ENCODE measurements around the gene PPY. TPM values are rescaled to one million over a fixed set of nuclear protein-coding genes. Genes with fewer than 3 reads are reported as not detected.
"Not testable (repeated sequence)": the region's sequence is repeated elsewhere in the genome, so short reads cannot be mapped to it uniquely, and the experiment has no call there.

Gene PPY
- total RNA-seq, 1 donor from 2014 or later: not detected

DNA sequence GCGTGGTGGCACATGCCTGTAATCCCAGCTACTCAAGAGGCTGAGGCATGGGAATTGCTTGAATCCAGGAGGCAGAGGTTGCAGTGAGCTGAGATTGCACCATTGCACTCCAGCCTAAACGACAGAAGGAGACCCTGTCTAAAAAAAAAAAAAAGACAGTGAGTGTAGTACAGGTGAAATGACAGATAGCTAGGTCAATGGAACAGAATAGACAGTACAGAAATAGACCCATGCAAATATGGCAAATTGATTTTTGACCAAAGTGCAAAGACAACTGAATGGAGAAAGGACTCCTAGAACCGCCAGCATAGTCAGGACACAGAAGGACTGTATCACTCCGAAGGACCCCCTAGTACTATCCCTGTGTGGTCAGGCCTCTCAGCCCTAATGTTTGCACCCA is 28.1 kb upstream of the PPY start:
- Mint-ChIP-seq H3K36me3 (ENCODE audit: low read depth) (no peaks in the 10 kb centered on the region), H3K9me3 (no peaks in the 10 kb centered on the region), H3K4me3 (no peak overlapping the region), H3K27me3 (ENCODE audit: low read depth) (peaks cover 31% of the 10 kb centered on the region), H3K27ac (ENCODE audit: unreplicated experiment) (no peak overlapping the region), H3K4me1 (peaks cover 10% of the 10 kb centered on the region)
- no peak for DNase-seq (ENCODE audit: low read depth, low spot score)
- TF ChIP-seq, protein P1, sequence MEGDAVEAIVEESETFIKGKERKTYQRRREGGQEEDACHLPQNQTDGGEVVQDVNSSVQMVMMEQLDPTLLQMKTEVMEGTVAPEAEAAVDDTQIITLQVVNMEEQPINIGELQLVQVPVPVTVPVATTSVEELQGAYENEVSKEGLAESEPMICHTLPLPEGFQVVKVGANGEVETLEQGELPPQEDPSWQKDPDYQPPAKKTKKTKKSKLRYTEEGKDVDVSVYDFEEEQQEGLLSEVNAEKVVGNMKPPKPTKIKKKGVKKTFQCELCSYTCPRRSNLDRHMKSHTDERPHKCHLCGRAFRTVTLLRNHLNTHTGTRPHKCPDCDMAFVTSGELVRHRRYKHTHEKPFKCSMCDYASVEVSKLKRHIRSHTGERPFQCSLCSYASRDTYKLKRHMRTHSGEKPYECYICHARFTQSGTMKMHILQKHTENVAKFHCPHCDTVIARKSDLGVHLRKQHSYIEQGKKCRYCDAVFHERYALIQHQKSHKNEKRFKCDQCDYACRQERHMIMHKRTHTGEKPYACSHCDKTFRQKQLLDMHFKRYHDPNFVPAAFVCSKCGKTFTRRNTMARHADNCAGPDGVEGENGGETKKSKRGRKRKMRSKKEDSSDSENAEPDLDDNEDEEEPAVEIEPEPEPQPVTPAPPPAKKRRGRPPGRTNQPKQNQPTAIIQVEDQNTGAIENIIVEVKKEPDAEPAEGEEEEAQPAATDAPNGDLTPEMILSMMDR (conservative IDR thresholded peaks at IDR 0.05): no peak

DNA sequence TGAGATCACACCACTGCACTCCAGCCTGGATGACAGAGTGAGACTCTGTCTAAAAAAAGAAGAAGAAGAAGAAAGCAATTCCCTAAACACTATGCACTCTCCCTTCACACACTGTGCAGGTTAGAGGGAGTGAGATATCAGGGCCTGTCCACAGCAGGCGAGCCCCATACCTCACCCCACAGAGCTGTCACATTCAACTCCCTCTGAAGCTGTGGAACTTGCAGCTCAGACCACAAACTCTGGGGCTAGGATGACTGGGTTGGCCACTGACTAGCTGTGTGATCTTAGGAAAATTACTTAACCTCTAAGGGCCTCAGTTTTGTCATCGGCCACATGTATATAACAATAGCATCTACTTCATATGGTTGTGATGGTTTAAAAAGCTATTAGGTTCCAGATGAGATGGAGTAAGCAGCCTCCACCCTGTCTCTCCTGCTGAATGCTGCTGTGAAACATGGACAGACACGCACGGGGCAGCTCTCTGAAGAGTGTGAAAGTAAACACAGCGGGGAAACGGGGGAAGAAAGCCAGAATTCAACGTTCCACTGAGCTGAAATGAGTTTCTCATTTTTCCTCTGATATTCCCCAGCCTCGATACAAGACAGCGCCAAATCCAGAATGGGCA is 25.1 kb upstream of the PPY start:
- H3K4me1 Mint-ChIP-seq: no peaks in the 10 kb centered on the region
- no peak overlapping the region for H3K4me3 Mint-ChIP-seq
- H3K36me3 Mint-ChIP-seq (ENCODE audit: low read depth): no peaks in the 10 kb centered on the region
- H3K9me3 Mint-ChIP-seq: no peaks in the 10 kb centered on the region
- DNase-seq (ENCODE audit: low read depth, low spot score): no peak
- no peak overlapping the region for H3K27ac Mint-ChIP-seq (ENCODE audit: unreplicated experiment)
- peaks cover 42% of the 10 kb centered on the region for H3K27me3 Mint-ChIP-seq (ENCODE audit: low read depth)
- TF ChIP-seq, protein P1 (conservative IDR thresholded peaks at IDR 0.05): no peak

DNA sequence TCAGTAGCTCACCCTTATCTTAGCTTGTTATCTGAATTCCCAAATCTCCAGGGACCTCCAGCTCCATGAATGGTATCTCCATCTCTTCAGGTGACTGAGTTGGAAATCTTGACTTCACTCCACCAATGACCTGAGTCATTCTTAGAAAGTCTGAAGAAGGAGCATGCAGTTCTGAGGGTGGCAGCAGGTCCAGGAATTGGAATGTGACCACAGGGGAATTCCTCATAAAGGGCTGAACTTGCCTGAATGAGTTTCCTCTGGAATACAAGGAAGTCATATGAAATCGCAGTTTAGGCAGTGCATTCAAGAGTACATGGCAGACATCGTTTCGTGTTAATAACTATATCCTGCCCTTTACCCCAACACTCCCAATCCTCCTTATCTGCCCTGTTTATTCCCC is 24.0 kb upstream of the PPY start:
- no peak overlapping the region for H3K27ac Mint-ChIP-seq (ENCODE audit: unreplicated experiment)
- no peaks in the 10 kb centered on the region for H3K36me3 Mint-ChIP-seq (ENCODE audit: low read depth)
- H3K4me3 Mint-ChIP-seq: no peak overlapping the region
- TF ChIP-seq, protein P1 (conservative IDR thresholded peaks at IDR 0.05): no peak
- H3K27me3 Mint-ChIP-seq (ENCODE audit: low read depth): peaks cover 44% of the 10 kb centered on the region
- H3K4me1 Mint-ChIP-seq: no peaks in the 10 kb centered on the region
- H3K9me3 Mint-ChIP-seq: no peaks in the 10 kb centered on the region
- no peak for DNase-seq (ENCODE audit: low read depth, low spot score)

DNA sequence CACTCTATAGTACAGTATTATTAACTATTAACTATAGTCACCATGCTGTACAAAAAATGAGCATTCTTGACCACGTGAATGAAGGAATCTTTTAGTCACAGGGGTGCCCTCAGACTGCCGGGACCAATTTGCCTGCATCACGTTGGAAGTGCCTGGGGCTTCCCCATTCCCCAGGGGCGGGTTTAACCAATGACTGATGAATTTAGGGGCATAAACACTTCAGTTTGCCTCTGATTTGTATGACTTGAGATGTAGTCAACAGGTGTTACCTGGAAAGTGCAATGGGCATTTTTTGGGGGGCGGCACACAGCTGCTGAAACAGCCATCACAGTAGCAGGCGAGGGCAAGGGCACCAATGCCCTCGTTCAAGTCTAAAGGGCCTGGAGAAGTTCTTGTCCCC is 20.2 kb upstream of the PPY start:
- H3K4me1 Mint-ChIP-seq: no peaks in the 10 kb centered on the region
- no peak overlapping the region for H3K27ac Mint-ChIP-seq (ENCODE audit: unreplicated experiment)
- TF ChIP-seq, protein P1 (conservative IDR thresholded peaks at IDR 0.05): no peak
- H3K4me3 Mint-ChIP-seq: no peak overlapping the region
- H3K9me3 Mint-ChIP-seq: no peaks in the 10 kb centered on the region
- peaks cover 39% of the 10 kb centered on the region for H3K27me3 Mint-ChIP-seq (ENCODE audit: low read depth)
- H3K36me3 Mint-ChIP-seq (ENCODE audit: low read depth): no peaks in the 10 kb centered on the region
- no peak for DNase-seq (ENCODE audit: low read depth, low spot score)

DNA sequence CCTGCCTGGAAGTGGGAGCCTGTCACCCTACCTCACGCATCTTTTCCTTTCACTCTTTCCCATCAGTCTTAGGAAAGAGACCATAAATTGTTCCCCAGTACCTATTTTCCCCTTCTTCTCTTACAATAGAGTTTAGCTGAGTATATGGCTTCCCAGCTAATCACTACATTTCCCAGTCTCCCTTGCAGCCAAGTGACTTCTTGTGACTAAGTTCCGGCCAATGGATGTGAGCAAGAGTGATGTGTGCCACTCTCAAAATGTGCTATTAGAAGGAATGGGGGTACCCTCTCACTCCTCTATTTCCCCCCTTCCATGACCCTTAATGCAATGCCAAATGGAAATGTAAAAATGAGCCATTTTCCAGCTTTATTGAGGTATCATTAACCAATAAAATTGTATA is 19.7 kb upstream of the PPY start:
- H3K27ac Mint-ChIP-seq (ENCODE audit: unreplicated experiment): no peak overlapping the region
- TF ChIP-seq, protein P1 (conservative IDR thresholded peaks at IDR 0.05): no peak
- no peaks in the 10 kb centered on the region for H3K4me1 Mint-ChIP-seq
- no peaks in the 10 kb centered on the region for H3K9me3 Mint-ChIP-seq
- H3K36me3 Mint-ChIP-seq (ENCODE audit: low read depth): no peaks in the 10 kb centered on the region
- DNase-seq (ENCODE audit: low read depth, low spot score): no peak
- peaks cover 39% of the 10 kb centered on the region for H3K27me3 Mint-ChIP-seq (ENCODE audit: low read depth)
- no peak overlapping the region for H3K4me3 Mint-ChIP-seq

DNA sequence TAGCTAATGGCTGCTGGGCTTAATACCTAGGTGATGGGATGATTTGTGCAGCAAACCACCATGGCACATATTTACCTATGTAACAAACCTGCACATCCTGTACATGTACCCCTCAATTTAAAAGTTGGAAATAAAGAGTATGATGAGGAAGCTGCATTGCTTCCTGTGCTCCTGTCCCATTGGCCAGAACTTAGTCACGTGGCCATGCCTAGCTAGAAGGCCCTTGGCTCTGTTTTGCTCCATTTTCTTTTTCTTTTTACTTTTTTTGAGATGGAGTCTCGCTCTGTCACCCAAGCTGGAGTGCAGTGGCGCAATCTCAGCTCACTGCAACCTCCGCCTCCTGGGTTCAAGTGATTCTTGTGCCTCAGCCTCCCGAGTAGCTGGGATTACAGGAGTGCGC is 19.0 kb upstream of the PPY start:
- peaks cover 42% of the 10 kb centered on the region for H3K27me3 Mint-ChIP-seq (ENCODE audit: low read depth)
- H3K4me3 Mint-ChIP-seq; H3K4me1 Mint-ChIP-seq; H3K27ac Mint-ChIP-seq (ENCODE audit: unreplicated experiment); H3K9me3 Mint-ChIP-seq; DNase-seq (ENCODE audit: low read depth, low spot score); H3K36me3 Mint-ChIP-seq (ENCODE audit: low read depth): not testable (repeated sequence)

Measured in neural crest cell (in vitro differentiated cells).